GM21515 (cell line): ENCODE results near the gene IQGAP3.
A peak's percentile ranks its signal among the peaks of the same experiment; 100 is the strongest.
"Not testable (repeated sequence)": the region's sequence is repeated elsewhere in the genome, so short reads cannot be mapped to it uniquely, and the experiment has no call there.

Source experiments
- ATAC-seq: cut with Tn5 transposase; IDR thresholded peaks from one replicate; pipeline ENCODE4 v1.9.1; 2021; ENCODE audit not compliant: unreplicated experiment

IQGAP3 gene

DNA sequence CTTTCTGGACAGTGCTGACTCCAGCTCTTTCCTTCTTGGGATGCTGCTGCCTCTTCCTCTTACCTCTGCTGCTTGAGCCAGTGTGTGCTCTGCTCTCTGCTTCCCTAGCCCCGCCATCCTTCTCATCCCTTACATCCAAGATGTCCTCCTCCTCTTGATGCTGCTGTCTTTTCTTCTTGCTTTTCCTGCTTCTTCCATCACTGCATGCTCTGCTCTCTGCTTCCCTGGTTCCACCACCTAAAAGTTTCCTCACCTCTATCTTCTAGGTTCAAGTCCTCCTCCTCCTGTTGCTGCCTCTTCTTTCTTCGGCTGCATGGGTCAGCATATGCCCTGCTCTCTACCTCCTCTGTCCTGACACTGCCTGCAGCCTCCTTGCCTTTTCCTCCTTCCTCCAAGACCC, 22.7 kb upstream of the IQGAP3 start:
- no peak for ATAC-seq

GRCh38 chr1:156594190-156594589, 21.8 kb upstream of the IQGAP3 start:
- ATAC-seq: no peak

- ATAC-seq: no peak
Measured at GRCh38 chr1:156593661-156593989, 21.3 kb upstream of the IQGAP3 start.

GRCh38 chr1:156592910-156593660, 20.7 kb upstream of the IQGAP3 start:
- ATAC-seq: no peak

DNA sequence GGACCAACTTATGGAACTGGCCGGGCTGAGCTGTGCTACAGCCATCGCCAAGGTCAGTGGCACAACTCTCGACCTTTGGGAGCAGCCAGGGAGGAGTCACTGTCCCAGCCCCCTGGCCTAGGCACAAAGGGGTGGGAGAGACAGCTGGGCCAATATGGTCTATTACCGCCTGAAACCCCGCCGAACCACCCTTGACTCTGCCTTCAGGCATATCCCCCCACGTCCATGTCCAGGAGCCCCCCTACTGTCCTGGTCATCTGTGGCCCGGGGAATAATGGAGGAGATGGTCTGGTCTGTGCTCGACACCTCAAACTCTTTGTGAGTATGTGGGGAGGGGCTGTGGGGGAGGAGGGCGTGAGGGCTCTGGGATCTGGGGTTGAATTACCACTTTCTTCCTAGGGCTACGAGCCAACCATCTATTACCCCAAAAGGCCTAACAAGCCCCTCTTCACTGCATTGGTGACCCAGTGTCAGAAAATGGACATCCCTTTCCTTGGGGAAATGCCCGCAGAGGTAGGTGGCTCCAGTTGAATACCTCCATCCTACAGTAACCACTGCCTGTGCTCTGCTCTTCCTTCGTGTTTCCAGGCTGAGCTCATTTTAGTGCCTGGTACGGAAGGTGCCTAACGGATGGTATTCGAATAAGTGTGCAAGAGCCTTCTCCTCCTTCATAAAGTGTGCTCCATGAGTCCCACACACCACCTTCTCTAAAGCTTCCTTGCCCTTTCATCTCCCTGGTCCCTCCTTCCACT, 20.0 kb upstream of the IQGAP3 start:
- no peak for ATAC-seq

DNA sequence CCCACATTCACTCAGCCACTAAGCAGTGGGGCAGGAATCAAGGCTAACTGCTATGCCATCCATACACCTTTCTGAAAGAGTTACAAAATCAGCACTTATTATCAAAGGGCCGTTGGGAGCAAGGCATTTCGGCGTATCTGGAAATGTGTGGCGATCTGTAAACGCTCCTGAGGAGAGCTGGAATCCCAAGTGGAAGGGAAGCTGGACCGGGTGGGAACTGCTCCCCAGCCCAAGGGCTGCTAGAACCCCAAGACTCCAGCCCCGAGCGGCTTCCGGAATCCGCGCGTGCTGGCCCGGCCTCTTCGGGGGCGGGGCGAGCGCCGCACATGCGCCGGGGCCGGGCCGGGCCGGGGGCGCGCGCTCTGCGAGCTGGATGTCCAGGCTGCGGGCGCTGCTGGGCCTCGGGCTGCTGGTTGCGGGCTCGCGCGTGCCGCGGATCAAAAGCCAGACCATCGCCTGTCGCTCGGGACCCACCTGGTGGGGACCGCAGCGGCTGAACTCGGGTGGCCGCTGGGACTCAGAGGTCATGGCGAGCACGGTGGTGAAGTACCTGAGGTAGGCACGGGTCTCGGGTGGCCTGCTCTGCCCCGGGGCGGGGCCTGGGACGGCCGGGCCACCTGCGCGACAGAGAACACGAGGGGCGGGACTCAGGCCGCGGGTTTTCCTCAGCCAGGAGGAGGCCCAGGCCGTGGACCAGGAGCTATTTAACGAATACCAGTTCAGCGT, 19.2 kb upstream of the IQGAP3 start, which contains the start of gene NAXE:
Gene NAXE, plus strand, starts transcription at position 345 of the 726 bp plus-strand sequence. Its CDS starts 29 bp downstream, at position 374.
- ATAC-seq: peak; percentile 75

GRCh38 chr1:156591181-156591431, 18.7 kb upstream of the IQGAP3 start:
- peak; percentile 20 for ATAC-seq

DNA sequence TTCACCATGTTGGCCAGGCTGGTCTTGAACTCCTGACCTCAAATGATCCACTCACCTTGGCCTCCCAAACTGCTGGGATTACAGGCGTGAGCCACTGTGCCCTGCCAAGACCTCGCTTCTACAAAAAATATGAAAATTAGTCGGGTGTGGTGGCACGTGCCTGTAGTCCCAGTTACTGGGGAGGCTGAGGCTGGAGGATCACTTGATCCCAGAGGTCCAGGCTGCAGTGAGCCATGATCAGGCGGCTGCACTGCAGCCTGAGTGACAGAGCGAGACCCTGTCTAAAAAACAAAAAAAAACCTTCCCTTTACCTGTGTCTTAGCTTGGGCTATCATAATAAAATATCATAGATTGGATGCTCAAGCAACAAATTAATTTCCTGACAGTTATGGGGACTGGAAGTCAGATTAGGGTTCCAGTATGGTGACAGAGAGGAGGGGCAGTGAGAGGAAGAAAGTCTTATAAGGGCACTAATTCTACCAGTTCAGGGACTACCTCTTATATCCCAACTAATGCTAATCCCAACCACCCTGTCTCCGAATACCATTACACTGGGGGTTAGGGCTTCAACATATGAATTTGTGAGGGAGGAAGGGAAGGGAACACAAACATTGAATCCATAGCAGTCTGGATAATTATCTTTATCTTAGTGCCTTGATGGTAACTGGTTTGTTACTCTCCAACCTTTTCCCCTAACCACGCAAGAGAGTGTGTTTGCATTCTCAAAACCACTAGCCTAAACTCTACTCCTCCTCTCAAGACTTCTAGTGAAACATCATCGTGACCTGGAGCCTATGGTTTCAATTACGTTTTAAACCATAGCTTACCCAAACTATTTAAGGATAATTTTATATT, 18.2 kb upstream of the IQGAP3 start:
- ATAC-seq: no peak

DNA sequence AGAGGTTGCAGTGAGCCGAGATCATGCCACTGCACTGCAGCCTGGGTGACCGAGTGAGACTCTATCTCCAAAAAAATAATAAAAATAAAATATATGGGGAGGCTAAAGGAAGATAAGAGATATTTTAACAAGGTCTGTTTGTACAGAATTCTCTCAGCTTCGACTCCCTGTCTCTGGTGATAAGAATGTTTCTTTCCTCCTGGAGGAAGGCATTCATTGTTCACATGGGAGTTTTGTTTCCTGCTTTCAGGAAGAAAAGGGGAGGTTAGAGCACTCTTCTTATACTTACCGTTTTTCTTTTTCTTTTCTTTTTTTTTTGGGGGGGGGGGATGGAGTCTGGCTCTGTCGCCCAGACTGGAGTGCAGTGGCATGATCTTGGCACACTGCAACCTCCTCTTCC, 17.2 kb upstream of the IQGAP3 start:
- ATAC-seq: no peak

GRCh38 chr1:156587927-156588326, 15.6 kb upstream of the IQGAP3 start:
- not testable (repeated sequence) for ATAC-seq

DNA sequence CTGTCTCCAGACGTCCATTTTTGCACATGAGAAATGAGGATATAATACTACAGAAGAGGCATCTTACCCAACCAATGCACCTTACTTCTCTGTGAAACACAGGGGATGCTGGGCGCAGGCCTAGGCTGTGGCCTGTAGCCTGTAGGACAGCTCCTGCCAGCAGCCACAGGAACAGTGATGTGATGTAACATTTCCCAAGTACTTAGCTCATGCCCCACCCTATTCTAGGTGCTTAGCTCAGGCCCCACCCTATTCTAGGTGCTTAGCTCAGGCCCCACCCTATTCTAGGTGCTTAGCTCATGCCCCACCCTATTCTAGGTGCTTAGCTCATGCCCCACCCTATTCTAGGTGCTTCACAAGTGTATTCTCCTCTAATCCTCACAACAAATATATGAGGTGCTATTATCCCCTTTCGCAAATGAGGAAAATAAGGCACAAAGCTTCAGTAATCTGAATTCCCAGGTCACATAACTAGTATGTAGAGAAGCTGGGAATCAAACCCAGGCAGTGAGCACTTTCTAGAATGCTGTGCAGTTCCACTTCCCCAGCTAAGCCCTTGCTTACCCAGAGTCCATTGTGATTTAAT, 14.6 kb upstream of the IQGAP3 start:
- no peak for ATAC-seq

DNA sequence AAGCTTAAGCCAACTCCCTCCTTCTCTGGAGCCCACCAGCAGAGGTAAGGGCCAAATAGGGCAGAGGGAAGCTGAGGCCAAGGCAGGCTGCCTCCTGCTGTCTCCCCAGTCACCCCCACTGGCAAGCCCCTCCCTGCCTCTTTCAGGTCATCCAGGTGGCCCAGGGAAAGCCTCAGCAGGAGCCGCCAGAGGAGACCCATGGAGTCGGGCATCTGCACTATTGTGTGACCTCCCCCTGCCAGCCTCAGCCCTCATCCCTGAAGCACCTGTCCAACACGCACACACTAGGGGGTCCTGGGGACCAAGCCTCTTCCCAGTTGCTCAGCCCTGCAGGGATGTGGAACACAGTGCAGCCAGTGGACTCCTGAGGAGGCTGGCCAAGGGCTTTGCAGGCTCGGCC, 14.0 kb upstream of the IQGAP3 start:
- no peak for ATAC-seq

DNA sequence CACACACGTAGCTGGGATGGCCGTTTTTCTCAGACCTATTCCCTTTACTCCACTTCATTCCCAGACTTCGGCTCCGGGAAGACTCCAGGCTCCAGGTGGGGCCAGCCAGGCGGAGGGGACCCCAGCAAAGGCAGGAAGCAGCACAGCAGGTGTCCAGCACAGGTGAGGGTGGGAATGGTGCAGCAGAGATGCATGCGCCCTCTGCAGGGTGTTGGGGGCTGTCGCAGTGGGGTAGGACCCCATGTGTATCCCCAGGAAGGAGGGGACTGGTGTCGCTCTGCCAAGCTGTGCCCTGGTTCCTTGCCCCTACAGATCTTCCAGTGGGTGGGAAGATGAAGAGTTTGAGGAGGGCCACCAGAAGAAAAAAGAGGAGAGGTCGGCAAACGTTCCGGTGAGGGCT, 12.4 kb upstream of the IQGAP3 start:
- no peak for ATAC-seq

- ATAC-seq: no peak
Measured at GRCh38 chr1:156583821-156584622, 11.7 kb upstream of the IQGAP3 start.

DNA sequence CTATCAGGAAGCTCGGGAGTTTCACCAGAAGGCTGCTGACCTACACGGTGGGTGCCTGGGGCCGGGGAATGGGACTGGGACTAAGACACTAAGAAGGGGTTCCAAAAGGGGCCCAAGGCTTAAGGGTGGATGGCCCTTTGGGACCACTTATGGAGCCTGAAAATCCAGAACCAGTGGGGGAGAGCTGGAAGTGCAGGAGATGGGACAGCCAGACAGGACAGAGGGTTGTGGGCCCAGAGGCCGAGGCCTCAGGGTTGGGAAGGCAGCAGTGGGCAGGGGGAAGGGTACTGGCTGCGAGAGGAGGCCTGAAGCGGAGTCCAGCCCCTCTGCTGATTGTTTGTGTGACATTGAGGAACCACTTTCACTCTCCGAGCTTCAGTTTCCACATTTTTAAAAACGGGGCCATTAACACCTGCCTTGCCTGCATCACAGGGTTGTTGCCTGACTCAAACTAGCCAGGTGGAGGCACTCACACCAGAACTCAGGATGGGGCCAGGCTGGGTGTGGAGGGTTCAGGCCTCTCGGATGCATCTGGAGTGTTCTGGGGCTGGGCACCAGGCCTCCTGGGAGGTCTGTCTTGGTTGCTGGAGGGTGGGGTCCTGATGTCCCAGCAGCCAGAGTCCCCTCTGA, 10.1 kb upstream of the IQGAP3 start:
- no peak for ATAC-seq

DNA sequence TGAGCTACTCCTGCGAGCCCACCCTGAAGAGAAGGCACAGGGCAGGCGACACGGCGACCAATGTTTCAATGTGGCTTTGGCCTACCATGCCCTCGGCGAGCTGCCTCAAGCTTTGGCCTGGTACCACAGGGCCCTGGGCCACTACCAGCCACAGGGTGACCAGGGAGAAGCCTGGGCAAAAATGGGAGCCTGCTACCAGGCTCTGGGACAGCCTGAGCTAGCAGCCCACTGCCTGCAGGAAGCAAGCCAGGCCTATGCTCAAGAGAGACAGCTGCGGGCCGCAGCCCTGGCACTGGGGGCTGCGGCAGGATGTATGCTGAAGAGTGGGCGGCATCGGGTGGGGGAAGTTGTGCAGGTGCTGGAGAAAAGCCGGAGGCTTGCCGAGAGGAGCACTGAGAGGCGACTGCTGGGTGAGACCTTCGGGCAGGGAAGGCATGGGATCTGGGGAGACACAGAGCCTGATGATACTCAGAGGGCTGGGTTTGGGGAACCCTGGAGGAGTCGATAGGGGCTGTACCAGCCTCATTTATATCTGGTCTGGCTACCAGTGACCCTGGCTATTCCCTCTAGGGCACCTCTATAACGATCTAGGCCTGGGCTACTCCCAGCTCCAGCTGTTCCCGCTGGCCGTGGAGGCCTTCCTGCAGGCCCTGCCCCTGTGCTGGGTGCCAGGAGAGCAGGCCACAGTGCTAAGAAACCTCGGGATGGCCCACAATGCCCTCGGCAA, 9.5 kb upstream of the IQGAP3 start:
- ATAC-seq: no peak

DNA sequence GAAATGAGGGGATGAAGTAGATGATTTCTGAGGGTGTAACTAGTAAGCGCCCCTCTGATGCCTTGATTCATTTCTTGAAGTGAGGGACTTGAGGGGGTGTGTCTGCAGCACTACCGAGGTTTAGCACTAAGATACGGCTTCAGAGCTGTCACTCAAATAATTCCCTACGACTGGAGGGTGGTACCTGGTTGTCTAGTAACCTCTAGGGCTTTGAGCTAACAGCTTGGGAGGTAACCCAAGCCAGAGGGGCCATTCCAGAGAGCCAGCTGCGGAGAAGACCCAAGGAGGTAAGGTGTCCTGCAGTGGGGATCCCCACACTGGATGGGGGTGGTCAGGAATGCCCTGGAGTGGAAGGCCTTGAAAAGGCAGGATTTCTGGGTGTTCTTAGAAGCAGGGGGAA, 7.1 kb upstream of the IQGAP3 start, which contains the start of gene TTC24:
Gene TTC24, plus strand, starts transcription at position 252 of the 400 bp plus-strand sequence. CDS start 1,642 bp downstream, outside the sequence.
- no peak for ATAC-seq

- ATAC-seq: no peak
Measured at GRCh38 chr1:156578055-156578454, 5.7 kb upstream of the IQGAP3 start.

GRCh38 chr1:156577550-156577949, 5.2 kb upstream of the IQGAP3 start:
- ATAC-seq: no peak
